ENCODE results near the gene ZNF333. TPM values are rescaled to one million over a fixed set of nuclear protein-coding genes. Genes with fewer than 3 reads are reported as not detected.
"Not testable (repeated sequence)": the region's sequence is repeated elsewhere in the genome, so short reads cannot be mapped to it uniquely, and the experiment has no call there.

The ZNF333 gene
- total RNA-seq, 1 donor from 2014 or later = 19.9 TPM

DNA sequence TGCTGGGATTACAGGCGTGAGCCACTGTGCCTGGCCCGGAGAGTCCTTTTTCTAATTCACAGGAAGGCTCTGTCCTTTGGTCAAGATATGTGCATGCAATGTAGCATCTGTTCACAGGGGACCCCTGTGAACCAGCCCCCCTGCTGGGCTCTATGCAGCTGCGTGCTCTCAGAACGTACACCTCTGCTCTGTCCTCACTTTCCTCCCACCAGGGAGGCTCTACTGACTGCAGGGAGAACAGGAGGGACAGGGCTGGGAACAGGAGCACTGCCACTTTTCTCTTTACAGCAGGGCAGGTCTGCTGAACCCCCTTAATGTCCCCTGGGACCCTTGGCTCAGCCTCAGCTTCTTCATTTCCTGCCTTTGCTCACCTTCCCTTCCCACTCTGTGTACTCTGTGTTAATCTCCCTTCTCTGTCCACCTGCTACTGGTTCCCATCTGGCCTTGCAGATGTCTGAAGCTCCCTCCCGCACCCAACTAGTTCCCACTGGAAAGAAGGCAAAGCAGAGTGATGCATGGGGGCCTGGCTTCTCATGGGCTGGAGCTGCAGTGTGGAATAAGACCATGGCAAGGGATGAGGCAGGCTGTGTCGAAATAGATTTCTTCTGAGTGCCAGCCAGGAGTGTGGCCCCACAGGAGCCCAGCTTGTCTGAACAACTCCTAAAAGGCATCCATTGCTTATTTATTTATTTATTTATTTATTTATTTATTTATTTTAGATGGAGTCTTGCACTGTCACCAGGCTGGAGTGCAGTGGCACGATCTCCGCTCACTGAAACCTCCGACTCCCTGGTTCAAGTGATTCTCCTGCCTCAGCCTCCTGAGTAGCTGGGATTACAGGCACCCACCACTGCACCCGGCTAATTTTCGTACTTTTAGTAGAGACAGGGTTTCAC, 81.3 kb downstream of the ZNF333 start:
- no peaks in the 10 kb centered on the region for H3K27me3 ChIP-seq
- TF ChIP-seq POLR2AphosphoS5 (IDR thresholded peaks at IDR 0.05; ENCODE audit: insufficient read depth in 1 of 2, low read depth in 1 of 2) (no peak), POLR2A (IDR thresholded peaks at IDR 0.05) (no peak)
- TF ChIP-seq, protein P1, sequence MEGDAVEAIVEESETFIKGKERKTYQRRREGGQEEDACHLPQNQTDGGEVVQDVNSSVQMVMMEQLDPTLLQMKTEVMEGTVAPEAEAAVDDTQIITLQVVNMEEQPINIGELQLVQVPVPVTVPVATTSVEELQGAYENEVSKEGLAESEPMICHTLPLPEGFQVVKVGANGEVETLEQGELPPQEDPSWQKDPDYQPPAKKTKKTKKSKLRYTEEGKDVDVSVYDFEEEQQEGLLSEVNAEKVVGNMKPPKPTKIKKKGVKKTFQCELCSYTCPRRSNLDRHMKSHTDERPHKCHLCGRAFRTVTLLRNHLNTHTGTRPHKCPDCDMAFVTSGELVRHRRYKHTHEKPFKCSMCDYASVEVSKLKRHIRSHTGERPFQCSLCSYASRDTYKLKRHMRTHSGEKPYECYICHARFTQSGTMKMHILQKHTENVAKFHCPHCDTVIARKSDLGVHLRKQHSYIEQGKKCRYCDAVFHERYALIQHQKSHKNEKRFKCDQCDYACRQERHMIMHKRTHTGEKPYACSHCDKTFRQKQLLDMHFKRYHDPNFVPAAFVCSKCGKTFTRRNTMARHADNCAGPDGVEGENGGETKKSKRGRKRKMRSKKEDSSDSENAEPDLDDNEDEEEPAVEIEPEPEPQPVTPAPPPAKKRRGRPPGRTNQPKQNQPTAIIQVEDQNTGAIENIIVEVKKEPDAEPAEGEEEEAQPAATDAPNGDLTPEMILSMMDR (IDR thresholded peaks at IDR 0.05) = no peak
- H3K36me3 ChIP-seq = no peaks in the 10 kb centered on the region
- H3K9me3 ChIP-seq = no peaks in the 10 kb centered on the region
- H3K4me1 ChIP-seq = no peaks in the 10 kb centered on the region
- intact Hi-C loops (cut with DNase I) = no loop called here
- DNase-seq (ENCODE audit: extremely low spot score in 2 of 2) = peak in 1 of 2 donors; percentile 67
- H3K4me3 ChIP-seq = no peak overlapping the region
- H3K27ac ChIP-seq = no peak overlapping the region

DNA sequence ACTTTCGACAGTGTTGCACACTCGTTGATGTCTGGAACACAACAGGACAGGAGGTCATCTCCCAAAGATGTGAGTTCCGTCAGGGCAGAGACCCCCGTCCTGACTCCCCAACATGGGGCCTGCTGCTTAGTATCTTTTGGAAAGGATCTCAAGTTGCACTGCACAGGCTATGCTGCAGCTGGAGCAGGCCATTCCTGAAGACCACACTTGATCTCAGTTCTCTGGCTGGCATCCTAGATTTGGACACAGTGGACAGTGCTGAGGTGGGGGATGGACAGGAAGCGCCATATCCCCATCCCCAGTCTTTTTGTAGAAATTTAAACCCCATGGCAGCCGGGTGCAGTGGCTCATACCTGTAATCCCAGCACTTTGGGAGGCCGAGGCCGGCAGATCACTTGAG, 82.6 kb downstream of the ZNF333 start:
- Histone ChIP-seq H3K4me3 (no peak overlapping the region), H3K4me1 (no peaks in the 10 kb centered on the region), H3K27ac (no peak overlapping the region), H3K27me3 (no peaks in the 10 kb centered on the region), H3K9me3 (no peaks in the 10 kb centered on the region), H3K36me3 (no peaks in the 10 kb centered on the region)
- TF ChIP-seq POLR2AphosphoS5 (IDR thresholded peaks at IDR 0.05; ENCODE audit: insufficient read depth in 1 of 2, low read depth in 1 of 2) = no peak
- TF ChIP-seq, protein P1 (IDR thresholded peaks at IDR 0.05) = no peak
- no peak for DNase-seq (ENCODE audit: extremely low spot score in 2 of 2)
- intact Hi-C loops (cut with DNase I) = no loop called here

DNA sequence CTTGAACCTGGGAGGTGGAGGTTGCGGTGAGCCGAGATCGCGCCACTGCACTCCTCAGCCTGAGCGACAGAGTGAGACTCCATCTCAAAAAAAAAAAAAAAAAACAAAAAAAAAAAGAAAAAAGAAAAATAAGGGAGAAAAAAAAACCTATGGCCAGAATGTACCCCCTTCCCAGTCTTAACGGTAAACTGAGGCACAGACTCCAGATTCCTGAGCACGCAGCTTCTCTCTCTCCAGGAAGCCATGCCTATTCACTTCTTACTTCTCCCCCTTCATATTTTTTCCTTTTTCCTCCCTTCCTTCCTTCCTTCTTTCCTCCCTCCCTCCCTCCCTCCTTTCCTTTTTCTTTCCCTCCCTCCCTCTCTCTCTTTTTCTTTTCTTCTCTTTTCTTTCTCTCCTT, 83.1 kb downstream of the ZNF333 start:
- no peaks in the 10 kb centered on the region for H3K27me3 ChIP-seq
- intact Hi-C loops (cut with DNase I) = no loop called here

DNA sequence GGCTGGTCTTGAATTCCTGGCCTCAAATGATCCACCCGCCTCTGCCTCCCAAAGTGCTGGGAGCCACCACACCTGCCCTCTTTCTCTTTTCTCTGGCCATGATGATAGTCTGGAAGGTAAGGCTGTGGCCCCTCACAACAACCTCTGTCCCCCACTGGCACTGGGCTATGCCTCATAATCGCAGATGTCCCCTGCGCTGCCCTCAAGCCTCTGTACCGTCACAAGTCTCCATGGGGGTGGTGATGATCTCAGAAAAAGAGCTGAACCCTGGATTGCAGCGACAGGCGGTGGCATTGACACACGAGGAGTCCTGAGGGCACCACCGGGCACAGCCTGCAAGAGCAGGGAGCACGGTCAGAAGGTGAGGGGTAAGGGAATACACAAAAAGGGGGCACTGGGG, 83.9 kb downstream of the ZNF333 start:
- H3K27ac ChIP-seq; H3K4me3 ChIP-seq; intact Hi-C loops (cut with DNase I); H3K4me1 ChIP-seq; H3K9me3 ChIP-seq; H3K27me3 ChIP-seq; H3K36me3 ChIP-seq: not testable (repeated sequence)
- peak in 1 of 2 donors; percentile 52 for DNase-seq (ENCODE audit: extremely low spot score in 2 of 2)

More for the DNA sequence above, 83.1 kb downstream of the ZNF333 start:
- no peaks in the 10 kb centered on the region for H3K4me1 ChIP-seq
- no peak for TF ChIP-seq POLR2A (IDR thresholded peaks at IDR 0.05)
- TF ChIP-seq POLR2AphosphoS5 (IDR thresholded peaks at IDR 0.05; ENCODE audit: insufficient read depth in 1 of 2, low read depth in 1 of 2) = no peak
- TF ChIP-seq, protein P1 (IDR thresholded peaks at IDR 0.05) = no peak
- H3K4me3 ChIP-seq = no peak overlapping the region
- no peaks in the 10 kb centered on the region for H3K9me3 ChIP-seq
- no peak overlapping the region for H3K27ac ChIP-seq
- H3K36me3 ChIP-seq = no peaks in the 10 kb centered on the region
- no peak for DNase-seq (ENCODE audit: extremely low spot score in 2 of 2)

DNA sequence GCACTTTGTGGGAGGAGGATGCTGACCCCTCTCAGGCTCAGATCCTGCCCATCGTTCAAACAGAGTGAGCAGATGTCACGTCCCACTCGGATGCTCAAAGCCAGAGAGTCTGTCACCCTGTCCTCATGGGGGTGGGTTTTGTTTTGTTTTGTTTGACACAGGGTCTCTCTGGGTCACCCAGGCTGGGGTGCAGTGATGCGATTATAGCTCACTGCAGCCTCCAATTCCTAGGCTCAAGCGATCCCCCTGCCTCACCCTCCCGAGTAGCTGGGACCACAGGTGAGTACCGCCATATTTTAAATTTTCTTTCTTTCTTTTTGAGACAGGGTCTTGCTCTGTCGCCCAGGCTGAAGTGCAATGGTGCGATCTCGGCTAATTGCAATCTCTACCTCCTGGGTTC, 84.5 kb downstream of the ZNF333 start:
- no peaks in the 10 kb centered on the region for H3K4me1 ChIP-seq
- peak in 1 of 2 donors; percentile 58 for DNase-seq (ENCODE audit: extremely low spot score in 2 of 2)
- no peak overlapping the region for H3K27ac ChIP-seq
- TF ChIP-seq, protein P1 (IDR thresholded peaks at IDR 0.05) = no peak
- no peak for TF ChIP-seq POLR2AphosphoS5 (IDR thresholded peaks at IDR 0.05; ENCODE audit: insufficient read depth in 1 of 2, low read depth in 1 of 2)
- no peak for TF ChIP-seq POLR2A (IDR thresholded peaks at IDR 0.05)
- H3K9me3 ChIP-seq = no peaks in the 10 kb centered on the region
- H3K36me3 ChIP-seq = no peaks in the 10 kb centered on the region
- no peaks in the 10 kb centered on the region for H3K27me3 ChIP-seq
- intact Hi-C loops (cut with DNase I) = no loop called here
- H3K4me3 ChIP-seq = no peak overlapping the region

DNA sequence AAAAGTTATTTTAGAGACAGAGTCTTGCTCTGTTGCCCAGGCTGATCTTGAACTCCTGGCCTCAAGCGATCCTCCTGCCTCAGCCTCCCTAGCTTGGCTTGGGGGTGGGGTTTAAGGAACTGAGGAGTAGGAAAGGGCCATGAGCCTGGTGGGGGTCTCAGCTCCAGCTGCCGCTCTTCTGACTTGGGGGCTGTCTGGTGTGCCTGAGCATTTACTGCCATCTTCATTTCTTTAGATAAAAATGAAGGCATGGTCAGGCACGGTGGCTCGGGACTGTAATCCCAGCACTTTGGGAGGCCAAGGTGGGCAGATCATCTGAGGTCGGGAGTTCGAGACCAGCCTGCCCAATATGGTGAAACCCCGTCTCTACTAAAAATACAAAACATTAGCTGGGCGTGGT, 85.5 kb downstream of the ZNF333 start:
- H3K9me3 ChIP-seq; H3K36me3 ChIP-seq; H3K4me1 ChIP-seq; H3K27me3 ChIP-seq; H3K27ac ChIP-seq; intact Hi-C loops (cut with DNase I); DNase-seq (ENCODE audit: extremely low spot score in 2 of 2); H3K4me3 ChIP-seq: not testable (repeated sequence)
